Dermis blood vessel endothelial cell (primary cell): ENCODE data around the gene ADK. TPM values are rescaled to one million over a fixed set of nuclear protein-coding genes. Genes with fewer than 3 reads are reported as not detected.
"Not testable (repeated sequence)": the region's sequence is repeated elsewhere in the genome, so short reads cannot be mapped to it uniquely, and the experiment has no call there.

Experiments used
- DNase-seq: peaks from one replicate; pipeline ENCODE4 v3.0.0; 2010
- total RNA-seq: library from RNA; depleted of rRNA; stranded (reverse); fragments of >200 nt; gene quantifications from 2 replicates; pipeline ENCODE4 v1.2.3, GENCODE V29; 2014

The ADK gene
- total RNA-seq, 1 donor from 2014 or later = 15.3 TPM

DNA sequence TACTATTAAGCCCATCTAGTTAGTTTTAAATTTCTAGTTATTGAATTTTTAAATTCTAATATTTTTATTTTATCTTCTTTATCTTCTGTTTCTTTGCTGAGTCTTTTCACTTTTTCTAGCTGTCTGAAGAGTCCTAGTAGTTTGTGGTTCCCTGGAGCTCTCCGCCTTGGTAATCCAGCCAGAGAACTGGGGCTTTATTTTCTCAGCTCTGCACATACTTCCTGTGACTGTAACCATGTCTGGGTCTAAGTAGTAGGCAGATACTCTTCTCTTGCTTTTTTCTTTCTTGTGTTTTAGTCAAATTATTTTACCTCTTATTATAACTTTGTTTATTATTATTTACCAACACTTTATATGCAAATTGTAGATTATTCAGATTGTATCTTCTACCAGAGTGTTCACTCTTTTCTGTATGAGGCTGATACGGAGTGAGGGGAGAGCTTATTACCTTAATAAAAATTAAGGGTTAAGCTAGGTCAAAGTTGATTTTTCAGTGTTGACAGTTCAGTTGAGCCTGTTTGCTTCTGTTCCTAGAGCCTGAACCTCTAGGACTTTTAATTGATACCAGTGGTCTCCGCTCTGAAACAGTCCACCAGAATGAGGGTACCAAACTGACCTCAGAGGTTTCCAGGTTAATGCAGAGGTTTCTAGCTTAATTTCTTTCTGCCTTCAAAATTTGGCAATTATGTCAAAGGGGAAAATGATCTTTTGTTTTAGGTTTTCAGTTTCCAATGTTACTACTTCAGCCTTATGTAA is 155.4 kb downstream of the ADK start:
- DNase-seq = peak; percentile 42

GRCh38 chr10:74307061-74307651 is 156.1 kb downstream of the ADK start:
- DNase-seq = no peak

DNA sequence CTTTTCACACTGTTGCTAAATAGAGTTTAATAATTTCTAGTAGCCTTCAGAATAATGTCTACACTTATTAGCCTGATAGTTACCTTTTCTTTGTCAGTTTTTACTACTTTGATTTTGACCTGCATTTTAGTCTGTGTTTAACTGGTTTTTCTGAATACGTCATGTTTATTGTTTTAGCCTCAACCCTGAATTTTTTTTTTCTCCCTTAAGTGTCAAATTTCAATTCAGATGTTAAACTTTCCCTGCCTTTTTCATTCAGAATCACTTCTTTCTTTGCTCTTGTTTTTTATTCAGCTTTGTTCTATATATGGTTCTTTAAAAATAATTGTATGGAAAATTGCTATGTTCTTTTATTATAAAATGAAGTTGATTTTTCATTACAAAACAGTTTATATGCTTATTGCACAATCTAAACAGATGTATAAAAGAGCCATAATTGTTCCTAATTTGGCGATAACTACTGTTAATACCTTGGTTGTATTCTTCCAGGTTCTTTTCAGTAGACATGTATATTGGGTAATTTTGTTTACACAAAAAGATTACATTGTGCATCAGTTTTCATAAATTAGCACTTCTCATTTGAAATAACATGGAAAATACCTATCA is 159.7 kb downstream of the ADK start:
- no peak for DNase-seq

- DNase-seq = peak; percentile 20
These were observed 163.1 kb downstream of the ADK start for GRCh38 chr10:74314166-74314565.

- no peak for DNase-seq
These were observed 169.0 kb downstream of the ADK start for GRCh38 chr10:74320026-74320425.

DNA sequence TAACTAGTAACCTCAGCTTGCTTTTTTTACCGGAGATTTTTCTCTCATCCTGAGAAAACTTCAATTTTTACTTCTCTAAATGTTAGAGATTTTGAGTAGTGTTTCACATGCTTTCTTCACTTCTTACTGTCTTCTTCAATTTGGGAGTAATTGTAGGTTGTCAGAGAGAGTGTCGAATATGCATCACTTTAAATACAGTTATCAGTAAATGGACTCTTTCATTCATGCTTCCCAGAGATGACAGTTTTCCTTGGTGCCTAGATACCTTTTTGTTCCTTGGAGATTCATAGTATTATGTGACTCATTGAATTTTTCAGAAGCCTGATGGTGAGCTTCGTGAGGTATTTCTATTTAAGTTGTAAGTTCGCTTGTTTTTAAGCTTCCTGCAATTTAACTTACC is 169.7 kb downstream of the ADK start:
- DNase-seq = no peak

GRCh38 chr10:74322141-74322540 is 171.1 kb downstream of the ADK start:
- no peak for DNase-seq

DNA sequence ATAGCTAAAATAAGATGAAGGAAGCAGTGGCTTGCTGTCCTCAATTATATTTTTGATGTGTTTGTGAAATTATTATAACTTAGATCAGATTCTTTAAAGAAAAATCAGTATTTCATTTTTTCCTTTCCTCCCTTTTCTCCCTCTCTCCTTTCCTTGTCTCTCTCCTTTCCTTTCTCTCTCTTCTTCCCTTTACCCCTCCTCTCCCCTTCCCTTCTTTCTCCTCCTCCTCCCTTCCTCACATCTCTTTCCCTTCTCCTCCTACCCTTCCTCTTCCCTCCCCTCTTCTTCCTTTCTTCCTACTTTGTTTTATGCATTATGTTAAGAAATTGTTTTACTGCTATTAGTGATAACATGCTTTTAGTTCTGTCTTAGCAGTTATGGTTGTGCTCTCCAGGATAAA is 171.5 kb downstream of the ADK start:
- DNase-seq = no peak

GRCh38 chr10:74328388-74328787 is 177.4 kb downstream of the ADK start:
- no peak for DNase-seq

GRCh38 chr10:74329873-74330272 is 178.9 kb downstream of the ADK start:
- DNase-seq = peak; percentile 47

DNA sequence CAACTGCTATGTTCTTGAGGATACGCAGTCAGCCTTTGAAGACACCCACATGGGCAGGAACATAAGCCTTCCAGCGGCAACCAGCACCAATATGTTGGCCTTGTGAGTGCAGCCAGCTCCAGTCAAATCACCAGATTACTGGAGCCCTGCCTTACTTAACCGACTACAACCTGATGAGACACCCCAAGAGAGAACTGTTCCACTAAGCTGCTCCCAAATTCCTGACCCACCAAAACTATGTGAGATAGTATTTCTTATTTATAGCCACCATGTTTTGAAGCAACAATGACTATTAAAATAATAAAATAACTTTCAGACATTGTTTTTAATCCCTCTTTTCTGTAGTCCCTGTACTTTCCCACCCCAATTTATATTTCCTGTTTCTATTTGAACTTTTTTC is 179.6 kb downstream of the ADK start:
- DNase-seq = no peak

DNA sequence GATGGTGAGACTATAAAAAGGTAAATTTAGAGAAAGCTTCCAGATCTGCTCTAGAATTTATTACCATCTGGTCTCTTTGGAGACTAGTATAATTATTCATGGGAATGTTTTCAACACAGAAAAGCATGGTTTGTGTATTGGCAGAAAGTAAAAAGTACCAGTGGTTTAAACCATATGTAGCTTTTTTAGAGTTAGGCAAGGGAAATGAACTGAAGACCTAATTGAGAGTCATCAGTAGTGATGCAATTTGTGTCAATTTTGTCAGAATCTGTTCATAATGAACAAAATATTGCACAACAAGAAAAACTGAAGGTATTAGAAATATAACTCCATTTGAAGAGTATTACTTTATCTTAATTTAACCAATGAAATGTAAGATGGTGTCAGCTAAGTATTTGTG is 181.4 kb downstream of the ADK start:
- no peak for DNase-seq

- DNase-seq = no peak
These were observed 182.2 kb downstream of the ADK start for GRCh38 chr10:74333174-74333573.

- DNase-seq = no peak
These were observed 183.2 kb downstream of the ADK start for GRCh38 chr10:74334221-74334620.

- no peak for DNase-seq
These were observed 184.5 kb downstream of the ADK start for GRCh38 chr10:74335501-74335900.

DNA sequence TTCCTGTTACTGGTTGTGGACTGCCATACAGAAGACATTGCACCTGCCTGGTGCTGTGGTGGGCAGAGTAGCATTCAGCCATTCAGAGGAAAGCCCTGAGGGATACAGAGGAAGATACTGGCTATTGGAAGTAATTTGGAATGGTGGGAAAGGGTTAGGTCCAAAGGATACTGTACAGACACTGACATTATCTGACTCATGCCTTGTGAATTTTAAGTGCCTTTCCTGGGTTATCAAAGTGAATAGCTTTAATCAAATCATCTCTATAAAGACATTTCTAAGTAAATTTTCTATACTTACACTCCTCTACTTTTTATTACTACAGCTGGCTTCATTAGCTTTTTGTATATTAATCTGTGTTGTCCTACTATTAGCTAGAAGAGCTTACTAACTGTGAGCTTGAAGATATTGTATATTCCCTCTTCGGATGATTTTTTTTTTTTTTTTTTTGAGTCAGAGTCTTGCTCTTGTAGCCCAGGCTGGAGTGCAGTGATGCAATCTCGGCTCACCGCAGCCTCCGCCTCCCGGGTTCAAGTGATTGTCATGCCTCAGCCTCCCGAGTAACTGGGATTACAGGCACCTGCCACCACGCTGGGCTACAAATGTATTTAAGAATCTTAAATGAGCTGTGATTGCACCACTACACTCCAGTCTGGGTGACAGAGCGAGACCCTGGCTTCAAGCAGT is 186.5 kb downstream of the ADK start:
- DNase-seq = peak; percentile 13

GRCh38 chr10:74342991-74343390 is 192.0 kb downstream of the ADK start:
- no peak for DNase-seq

GRCh38 chr10:74343804-74344203 is 192.8 kb downstream of the ADK start:
- no peak for DNase-seq

DNA sequence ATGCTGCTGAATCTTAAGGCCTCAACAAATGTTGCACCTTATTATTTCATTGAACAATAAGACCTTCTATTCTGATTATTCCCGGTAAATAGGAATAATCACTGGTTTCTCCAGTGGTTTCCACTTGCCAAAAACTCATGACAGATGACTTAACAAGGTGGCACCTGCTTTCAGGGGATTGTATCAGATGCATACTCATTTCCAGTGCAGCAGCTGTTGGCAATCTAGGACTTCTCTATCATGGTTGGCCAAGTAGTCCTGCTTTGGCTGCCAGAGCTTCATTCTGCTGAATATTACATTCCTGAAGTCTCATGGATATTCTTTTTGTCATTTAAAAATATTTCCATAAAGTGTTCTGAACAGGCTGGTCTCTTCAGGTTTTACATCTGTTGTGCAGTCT is 193.3 kb downstream of the ADK start:
- no peak for DNase-seq

- no peak for DNase-seq
These were observed 196.5 kb downstream of the ADK start for GRCh38 chr10:74347522-74347921.

GRCh38 chr10:74353021-74353420 is 202.0 kb downstream of the ADK start:
- DNase-seq = not testable (repeated sequence)

DNA sequence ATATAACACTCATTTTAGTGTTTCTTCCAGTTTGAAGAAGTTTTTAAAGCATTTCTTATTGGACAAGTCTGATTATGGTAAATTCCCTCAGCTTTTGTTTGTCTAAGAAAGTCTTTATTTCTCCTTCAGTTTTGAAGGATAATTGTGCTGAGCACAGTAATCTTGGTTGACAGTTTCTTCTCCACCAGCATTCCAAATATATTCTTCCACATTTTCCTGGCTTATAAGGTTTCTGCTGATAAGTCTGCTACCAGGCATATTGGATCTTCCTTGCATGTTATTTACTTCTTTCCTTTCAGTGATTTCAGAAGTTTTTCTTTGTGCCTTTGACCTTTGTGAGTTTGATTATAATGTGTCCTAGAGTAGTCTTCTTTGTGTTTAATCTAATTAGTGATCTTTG is 210.7 kb downstream of the ADK start:
- DNase-seq = no peak

GRCh38 chr10:74363727-74364126 is 212.7 kb downstream of the ADK start:
- DNase-seq = no peak

GRCh38 chr10:74365109-74365508 is 214.1 kb downstream of the ADK start:
- no peak for DNase-seq
